ENCODE data around the gene C17orf75.

DNA sequence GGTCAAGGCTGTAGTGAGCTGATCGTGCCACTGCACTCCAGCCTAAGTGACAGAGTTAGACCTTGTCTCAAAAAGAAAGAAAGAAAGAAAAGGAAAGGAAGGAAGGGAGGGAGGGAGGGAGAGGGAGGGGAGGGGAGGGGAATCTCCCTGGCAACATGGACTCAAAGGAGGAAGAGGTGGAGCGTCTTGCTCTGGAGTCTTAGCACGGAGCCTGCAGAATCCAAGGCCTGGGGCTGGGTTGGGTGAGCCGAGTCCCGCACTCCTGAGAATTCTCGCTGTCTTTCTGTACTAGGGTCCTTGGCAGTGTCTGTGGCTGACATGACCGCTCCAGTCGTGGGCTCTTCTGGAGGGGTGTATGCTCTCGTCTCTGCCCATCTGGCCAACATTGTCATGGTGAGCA is 36.9 kb downstream of the C17orf75 start:
- TF ChIP-seq, protein P1, sequence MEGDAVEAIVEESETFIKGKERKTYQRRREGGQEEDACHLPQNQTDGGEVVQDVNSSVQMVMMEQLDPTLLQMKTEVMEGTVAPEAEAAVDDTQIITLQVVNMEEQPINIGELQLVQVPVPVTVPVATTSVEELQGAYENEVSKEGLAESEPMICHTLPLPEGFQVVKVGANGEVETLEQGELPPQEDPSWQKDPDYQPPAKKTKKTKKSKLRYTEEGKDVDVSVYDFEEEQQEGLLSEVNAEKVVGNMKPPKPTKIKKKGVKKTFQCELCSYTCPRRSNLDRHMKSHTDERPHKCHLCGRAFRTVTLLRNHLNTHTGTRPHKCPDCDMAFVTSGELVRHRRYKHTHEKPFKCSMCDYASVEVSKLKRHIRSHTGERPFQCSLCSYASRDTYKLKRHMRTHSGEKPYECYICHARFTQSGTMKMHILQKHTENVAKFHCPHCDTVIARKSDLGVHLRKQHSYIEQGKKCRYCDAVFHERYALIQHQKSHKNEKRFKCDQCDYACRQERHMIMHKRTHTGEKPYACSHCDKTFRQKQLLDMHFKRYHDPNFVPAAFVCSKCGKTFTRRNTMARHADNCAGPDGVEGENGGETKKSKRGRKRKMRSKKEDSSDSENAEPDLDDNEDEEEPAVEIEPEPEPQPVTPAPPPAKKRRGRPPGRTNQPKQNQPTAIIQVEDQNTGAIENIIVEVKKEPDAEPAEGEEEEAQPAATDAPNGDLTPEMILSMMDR (IDR thresholded peaks at IDR 0.05), result no peak
- TF ChIP-seq POLR2AphosphoS5 (IDR thresholded peaks at IDR 0.05) (no peak), POLR2A (IDR thresholded peaks at IDR 0.05; ENCODE audit: low read depth) (no peak), EP300 (IDR thresholded peaks at IDR 0.05) (no peak)
